LNCAP (cell line): Measurements from ENCODE around the gene NTRK2.

Experiments used
- CTCF ChIP-seq: fragments of 450-650 bp; IDR thresholded peaks from 2 replicates; pipeline ENCODE4 v1.5.1; 2017; ENCODE audit warnings: mild to moderate bottlenecking

The NTRK2 gene

GRCh38 chr9:84823421-84824271 lies 154.1 kb downstream of the NTRK2 start:
- TF ChIP-seq CTCF = no peak

GRCh38 chr9:84827216-84827765 lies 157.8 kb downstream of the NTRK2 start:
- no peak for TF ChIP-seq CTCF

GRCh38 chr9:84828046-84828445 lies 158.5 kb downstream of the NTRK2 start:
- TF ChIP-seq CTCF = no peak

- TF ChIP-seq CTCF = no peak
Observed at GRCh38 chr9:84829471-84829870, 159.9 kb downstream of the NTRK2 start.

- TF ChIP-seq CTCF = no peak
Observed at GRCh38 chr9:84829997-84830696, 160.6 kb downstream of the NTRK2 start.

GRCh38 chr9:84831377-84831776 lies 161.8 kb downstream of the NTRK2 start:
- TF ChIP-seq CTCF = no peak

- TF ChIP-seq CTCF = no peak
Observed at GRCh38 chr9:84832453-84832852, 162.9 kb downstream of the NTRK2 start.
